Stimulated activated CD4-positive, alpha-beta T cell treated with anti-CD3 and anti-CD28 coated beads, Interleukin-12 subunit alpha, Interleukin-12 subunit beta, amount 100 ng/mL, for 24 hours (primary cell): ENCODE measurements around the gene MIGA2.
"Not testable (repeated sequence)": the region's sequence is repeated elsewhere in the genome, so short reads cannot be mapped to it uniquely, and the experiment has no call there.

Experiments
- DNase-seq, 2 experiments: peaks; one replicate each; pipeline ENCODE4 v3.0.0-alpha.2; 2020; ENCODE audit warnings: low read depth in 2 of 2

The MIGA2 gene

DNA sequence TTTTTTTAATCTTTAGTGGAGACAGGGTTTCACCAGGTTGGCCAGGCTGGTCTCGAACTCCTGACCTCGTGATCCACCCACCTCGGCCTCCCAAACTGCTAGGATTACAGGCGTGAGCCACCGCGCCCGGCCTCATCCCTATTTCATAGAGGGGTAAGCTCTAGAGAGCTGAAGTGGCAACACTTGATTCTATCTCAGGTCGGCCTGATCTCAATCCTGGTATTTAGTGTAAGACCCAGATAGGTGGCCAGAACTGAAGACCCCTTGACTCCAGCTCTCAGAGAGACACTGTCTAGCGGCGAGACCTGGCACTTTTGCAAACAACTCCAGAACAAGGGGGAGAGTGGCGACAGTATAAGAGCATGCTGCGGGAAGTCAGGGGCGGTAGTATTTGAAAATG lies 588 bp upstream of the MIGA2 start:
- DNase-seq, result not testable (repeated sequence)

DNA sequence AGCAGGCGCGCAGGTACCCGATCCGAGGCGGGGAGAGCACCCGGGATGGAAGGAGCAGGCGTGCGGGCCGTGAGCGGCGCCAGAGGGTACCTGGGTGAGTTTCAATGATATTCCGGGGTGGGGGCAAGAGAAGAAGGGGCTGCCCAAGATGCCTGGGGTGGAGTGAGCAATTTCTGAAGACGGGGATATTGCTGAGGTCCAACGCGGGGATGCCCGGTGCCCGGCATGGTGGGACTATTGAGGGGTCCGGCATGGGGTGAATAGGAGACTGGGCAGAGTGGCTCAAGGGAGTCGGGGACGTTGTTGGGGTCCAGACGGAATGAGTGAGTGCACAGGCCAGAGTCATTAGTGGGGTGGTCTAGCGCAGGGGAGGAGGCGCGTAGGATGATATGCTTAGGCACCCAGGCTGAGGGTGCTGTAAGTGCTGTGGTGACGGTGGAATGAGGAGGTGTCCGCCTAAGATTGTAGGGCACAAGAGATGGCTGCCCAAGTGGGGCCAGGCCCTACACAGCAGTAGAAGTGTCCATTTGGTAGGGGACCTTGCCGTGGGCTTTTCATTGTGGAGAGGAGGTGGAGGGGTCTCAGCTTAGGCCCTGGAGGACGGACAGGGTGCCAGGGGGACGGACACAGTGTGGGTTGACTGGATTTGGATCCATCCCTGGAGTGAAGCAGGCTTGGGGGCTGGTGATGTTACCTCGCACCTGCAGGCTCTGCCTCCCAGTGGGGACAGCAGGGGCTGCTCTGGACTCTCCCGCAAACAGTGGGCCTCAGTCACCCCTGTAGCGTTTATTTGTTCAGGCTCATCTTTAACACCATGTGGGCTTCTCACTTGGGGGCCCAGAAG lies 719 bp downstream of the MIGA2 start:
- DNase-seq, result no peak

- DNase-seq, result no peak
These were observed 1.3 kb downstream of the MIGA2 start for GRCh38 chr9:129037767-129038098.

- no peak for DNase-seq
These were observed 1.9 kb downstream of the MIGA2 start for GRCh38 chr9:129038109-129038852.

GRCh38 chr9:129040113-129040643 lies 3.8 kb downstream of the MIGA2 start:
- DNase-seq, result no peak

DNA sequence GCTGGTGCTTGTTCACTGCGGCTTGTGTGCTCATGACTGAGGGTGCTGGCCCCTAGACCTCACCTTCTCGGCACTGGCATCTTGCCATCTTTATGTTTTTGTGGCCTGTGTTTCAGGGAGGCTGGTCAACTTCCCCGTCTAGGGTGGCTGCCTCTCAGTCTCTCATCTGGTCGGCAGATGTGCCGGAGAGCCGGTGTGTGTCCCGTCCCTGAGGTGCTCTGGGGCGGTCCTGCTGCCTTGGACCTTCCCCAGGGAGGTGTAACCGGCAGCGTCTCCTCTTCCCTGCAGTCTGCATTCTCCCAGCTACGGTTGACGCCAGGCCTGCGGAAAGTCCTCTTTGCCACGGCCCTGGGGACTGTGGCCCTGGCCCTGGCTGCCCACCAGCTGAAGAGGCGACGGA lies 5.6 kb downstream of the MIGA2 start:
- DNase-seq, result no peak

- DNase-seq, result no peak
These were observed 16.2 kb downstream of the MIGA2 start for GRCh38 chr9:129052592-129052991.

DNA sequence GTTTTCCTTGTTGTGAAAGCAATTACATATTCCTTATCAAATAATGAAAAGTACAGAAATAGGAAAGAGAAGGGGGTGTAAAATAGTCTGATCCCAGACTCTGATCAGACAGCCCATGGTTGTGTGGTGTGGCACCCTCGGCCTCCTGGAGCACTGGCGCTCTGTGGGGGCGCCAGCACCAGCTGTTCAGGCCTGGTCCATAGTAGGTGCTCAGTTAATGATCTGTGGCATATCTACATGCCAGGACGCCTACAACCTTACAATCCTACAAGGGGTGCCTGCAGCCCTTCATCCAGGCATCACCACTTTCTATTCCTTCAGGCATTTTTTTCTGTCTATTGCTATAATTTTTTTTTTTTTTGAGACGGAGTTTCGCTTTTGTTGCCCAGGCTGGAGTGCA lies 16.6 kb downstream of the MIGA2 start:
- no peak for DNase-seq

- DNase-seq, result no peak
These were observed 17.9 kb downstream of the MIGA2 start for GRCh38 chr9:129054163-129054851.

DNA sequence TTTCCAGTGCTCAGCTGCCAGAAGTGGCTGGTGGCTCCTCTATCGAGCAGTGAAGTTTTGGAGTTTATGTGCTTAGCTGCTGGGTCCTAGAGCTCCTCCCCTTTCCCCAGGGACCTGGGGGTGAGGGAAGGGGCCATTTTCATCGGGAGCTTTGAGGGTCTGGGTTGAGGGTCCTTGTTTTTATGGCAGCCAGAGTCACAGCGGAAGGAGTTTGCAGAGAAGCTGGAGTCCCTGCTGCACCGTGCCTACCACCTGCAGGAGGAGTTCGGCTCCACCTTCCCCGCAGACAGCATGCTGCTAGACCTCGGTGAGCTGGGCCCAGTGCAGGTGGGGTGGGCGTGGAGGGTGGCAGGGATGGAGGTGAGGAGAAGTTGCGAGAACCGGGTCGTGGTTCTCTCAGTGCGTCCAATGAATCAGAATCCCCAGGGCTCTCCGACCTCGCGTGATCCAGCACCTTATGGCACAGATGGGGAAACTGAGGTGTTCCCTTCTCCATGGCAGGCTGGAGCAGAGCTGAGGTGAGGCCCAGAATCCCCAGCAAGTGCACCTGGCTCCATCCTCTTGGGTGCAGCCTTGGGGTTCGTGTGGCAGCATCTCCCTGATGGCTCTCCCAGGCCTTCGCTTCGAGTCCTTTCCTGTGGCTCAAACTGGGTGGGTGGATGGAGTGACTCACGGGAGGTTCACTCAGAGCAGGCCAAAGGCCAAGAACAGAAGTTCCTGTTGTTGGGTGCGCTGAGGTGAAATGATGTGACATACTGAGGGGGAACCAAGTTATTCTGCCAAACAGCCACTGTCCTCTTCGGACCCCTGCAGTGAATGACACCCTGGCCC lies 22.8 kb downstream of the MIGA2 start:
- DNase-seq, result no peak

GRCh38 chr9:129059796-129060785 lies 23.7 kb downstream of the MIGA2 start:
- no peak for DNase-seq

DNA sequence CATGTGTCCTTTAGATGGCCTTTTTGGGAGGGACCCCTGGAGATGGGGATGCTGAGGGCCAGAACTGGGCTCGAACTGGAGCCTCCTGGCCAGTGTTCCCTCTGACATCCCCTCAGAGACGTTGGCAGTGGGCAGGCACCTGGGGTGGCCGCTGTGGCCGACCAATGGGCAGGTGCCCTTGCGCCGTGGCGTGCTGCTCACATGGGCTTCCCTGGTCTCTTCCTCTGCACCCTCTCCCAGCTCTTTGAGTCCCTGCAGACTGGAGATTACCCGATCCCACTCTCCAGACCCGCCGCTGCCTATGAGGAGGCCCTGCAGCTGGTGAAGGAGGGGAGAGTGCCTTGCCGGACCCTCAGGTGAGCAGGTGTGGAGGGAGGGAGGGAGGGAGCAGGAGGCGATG lies 24.6 kb downstream of the MIGA2 start:
- no peak for DNase-seq

- DNase-seq, result no peak
These were observed 26.6 kb downstream of the MIGA2 start for GRCh38 chr9:129063061-129063460.

- DNase-seq, result no peak
These were observed 28.1 kb downstream of the MIGA2 start for GRCh38 chr9:129064499-129064908.

GRCh38 chr9:129068110-129068509 lies 31.7 kb downstream of the MIGA2 start:
- no peak for DNase-seq

- peak; percentile 23 to 27 for DNase-seq
These were observed 32.8 kb downstream of the MIGA2 start for GRCh38 chr9:129068990-129069861.

DNA sequence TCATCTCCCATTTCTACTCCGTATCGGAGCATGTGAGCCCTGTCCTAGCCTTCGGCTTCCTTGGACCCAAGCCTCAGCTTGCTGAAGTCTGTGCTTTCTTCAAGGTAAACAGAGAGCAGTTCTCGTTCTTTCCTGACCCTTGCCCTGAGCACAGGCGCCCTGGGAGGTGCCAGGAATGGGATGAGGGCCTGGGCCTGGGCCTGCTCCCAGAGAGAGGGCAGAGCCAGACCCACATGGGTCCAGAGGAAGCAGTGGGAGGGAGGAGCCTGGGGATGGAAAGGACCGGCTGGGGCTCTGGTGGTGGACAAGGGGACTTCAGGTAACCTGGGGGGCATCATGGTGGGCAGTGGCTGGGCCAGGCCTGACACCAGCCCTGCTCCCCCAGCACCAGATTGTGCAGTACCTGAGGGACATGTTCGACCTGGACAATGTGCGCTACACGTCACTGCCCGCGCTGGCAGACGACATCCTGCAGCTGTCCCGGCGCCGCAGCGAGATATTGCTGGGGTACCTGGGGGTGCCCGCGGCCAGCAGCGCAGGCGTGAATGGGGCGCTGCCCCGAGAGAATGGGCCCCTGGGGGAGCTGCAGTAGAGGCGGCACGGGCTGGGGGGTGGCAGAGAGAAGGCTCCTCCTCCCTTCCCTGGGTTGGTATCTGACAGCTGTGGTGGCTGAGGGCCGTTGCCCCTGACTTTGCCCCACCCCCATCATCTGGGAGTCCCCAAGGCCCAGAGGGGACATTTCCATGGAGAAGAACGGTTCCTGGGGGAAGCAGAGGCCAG lies 33.6 kb downstream of the MIGA2 start:
- DNase-seq, result no peak

- no peak for DNase-seq
These were observed 34.5 kb downstream of the MIGA2 start for GRCh38 chr9:129070696-129071525.
